HCT116 (cell line): Measurements from ENCODE around the gene ARHGAP31.

ENCODE experiments used
- ATF3 ChIP-seq: IDR thresholded peaks from 2 replicates; pipeline ENCODE4 v1.6.1; 2012
- CEBPB ChIP-seq: IDR thresholded peaks from 2 replicates; pipeline ENCODE4 v1.6.1; 2012; ENCODE audit warnings: low read depth
- CTCF ChIP-seq, 3 experiments: fragments of 200-600 bp in 1 of 3; sonication (generic) in 1 of 3; IDR thresholded peaks in 2 of 3; conservative IDR thresholded peaks in 1 of 3; 2 replicates each; pipeline ENCODE4 v1.5.1; 2012 to 2017; ENCODE audit warnings: low read depth in 2 of 3, low read length in 2 of 3, antibody characterized with exemption in 1 of 3, borderline replicate concordance in 1 of 3, control low read depth in 1 of 3, mild to moderate bottlenecking in 1 of 3, mixed read lengths in 1 of 3, mixed run types in 1 of 3, moderate library complexity in 1 of 3; ENCODE audit not compliant: insufficient read depth in 1 of 3
- EZH2 ChIP-seq: fragments of 200-600 bp; sonication (generic); IDR thresholded peaks from 2 replicates; pipeline ENCODE4 v1.6.1; 2017; ENCODE audit warnings: antibody characterized with exemption, mixed run types
- EZH2phosphoT487 ChIP-seq: fragments of 200-600 bp; IDR thresholded peaks from 2 replicates; pipeline ENCODE4 v1.6.1; 2018; ENCODE audit warnings: antibody characterized with exemption, borderline replicate concordance
- JUND ChIP-seq: IDR thresholded peaks from 2 replicates; pipeline ENCODE4 v1.6.1; 2012
- MAX ChIP-seq: IDR thresholded peaks from 2 replicates; pipeline ENCODE4 v1.6.1; 2012
- POLR2A ChIP-seq: IDR thresholded peaks from 2 replicates; pipeline ENCODE4 v1.7.0; 2011; ENCODE audit warnings: borderline replicate concordance; ENCODE audit not compliant: insufficient read depth, insufficient read length; ENCODE audit errors: extremely low read depth
- POLR2AphosphoS5 ChIP-seq: IDR thresholded peaks from 2 replicates; pipeline ENCODE4 v1.6.1; 2011; ENCODE audit warnings: mild to moderate bottlenecking, low read depth, low read length, moderate library complexity
- RAD21 ChIP-seq: IDR thresholded peaks from 2 replicates; pipeline ENCODE4 v1.6.1; 2012; ENCODE audit warnings: low read depth, mild to moderate bottlenecking
- TCF7L2 ChIP-seq: IDR thresholded peaks from 2 replicates; pipeline ENCODE4 v1.7.0; 2011; ENCODE audit warnings: borderline replicate concordance, inconsistent platforms; ENCODE audit not compliant: insufficient read depth, insufficient read length; ENCODE audit errors: extremely low read depth
- YY1 ChIP-seq: IDR thresholded peaks from 2 replicates; pipeline ENCODE4 v1.6.1; 2011; ENCODE audit warnings: low read length, low read depth, moderate library complexity, mild to moderate bottlenecking; ENCODE audit not compliant: insufficient replicate concordance; ENCODE audit errors: extremely low read depth
- ZNF274 ChIP-seq: fragments of 200-500 bp; sonication (Bioruptor generic); IDR thresholded peaks from 2 replicates; pipeline ENCODE4 v1.6.1; 2014; ENCODE audit warnings: mild to moderate bottlenecking, low read depth, low read length, inconsistent platforms
- TF ChIP-seq, protein P1 (sequence below): IDR thresholded peaks from 2 replicates; pipeline ENCODE4 v1.6.1; 2011; ENCODE audit warnings: mild to moderate bottlenecking, low read length, moderate library complexity; ENCODE audit not compliant: insufficient replicate concordance; ENCODE audit errors: extremely low read depth

GRCh38 chr3:119255214-119255613, 39.0 kb upstream of the ARHGAP31 start:
- no peak for TF ChIP-seq CTCF (IDR thresholded peaks at IDR 0.05 in 2 of 3, conservative IDR thresholded peaks at IDR 0.05 in 1 of 3; ENCODE audit: borderline replicate concordance in 1 of 3, insufficient read depth in 1 of 3, low read depth in 2 of 3, low read length in 2 of 3)
- TF ChIP-seq ATF3 = no peak
- no peak for TF ChIP-seq MAX
- no peak for TF ChIP-seq RAD21
- no peak for TF ChIP-seq EZH2
- TF ChIP-seq POLR2A = no peak
- no peak for TF ChIP-seq EZH2phosphoT487
- TF ChIP-seq ZNF274 = no peak
- no peak for TF ChIP-seq TCF7L2
- TF ChIP-seq YY1 = no peak
- no peak for TF ChIP-seq CEBPB
- TF ChIP-seq POLR2AphosphoS5 = no peak
- TF ChIP-seq, protein P1, sequence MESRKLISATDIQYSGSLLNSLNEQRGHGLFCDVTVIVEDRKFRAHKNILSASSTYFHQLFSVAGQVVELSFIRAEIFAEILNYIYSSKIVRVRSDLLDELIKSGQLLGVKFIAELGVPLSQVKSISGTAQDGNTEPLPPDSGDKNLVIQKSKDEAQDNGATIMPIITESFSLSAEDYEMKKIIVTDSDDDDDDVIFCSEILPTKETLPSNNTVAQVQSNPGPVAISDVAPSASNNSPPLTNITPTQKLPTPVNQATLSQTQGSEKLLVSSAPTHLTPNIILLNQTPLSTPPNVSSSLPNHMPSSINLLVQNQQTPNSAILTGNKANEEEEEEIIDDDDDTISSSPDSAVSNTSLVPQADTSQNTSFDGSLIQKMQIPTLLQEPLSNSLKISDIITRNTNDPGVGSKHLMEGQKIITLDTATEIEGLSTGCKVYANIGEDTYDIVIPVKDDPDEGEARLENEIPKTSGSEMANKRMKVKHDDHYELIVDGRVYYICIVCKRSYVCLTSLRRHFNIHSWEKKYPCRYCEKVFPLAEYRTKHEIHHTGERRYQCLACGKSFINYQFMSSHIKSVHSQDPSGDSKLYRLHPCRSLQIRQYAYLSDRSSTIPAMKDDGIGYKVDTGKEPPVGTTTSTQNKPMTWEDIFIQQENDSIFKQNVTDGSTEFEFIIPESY = no peak
- TF ChIP-seq JUND = no peak
